ENCODE data around the gene GLTP.
"Not testable (repeated sequence)": the region's sequence is repeated elsewhere in the genome, so short reads cannot be mapped to it uniquely, and the experiment has no call there.

GRCh38 chr12:109899345-109899744 lies 19.0 kb upstream of the GLTP start:
- TF ChIP-seq CTCF, POLR2AphosphoS5 (IDR thresholded peaks at IDR 0.05): not testable (repeated sequence)
